GM21737 (cell line): ENCODE results near the gene AFG1L.
"Not testable (repeated sequence)": the region's sequence is repeated elsewhere in the genome, so short reads cannot be mapped to it uniquely, and the experiment has no call there.

ENCODE experiments used
- ATAC-seq: cut with Tn5 transposase; IDR thresholded peaks from one replicate; pipeline ENCODE4 v1.9.1; 2021; ENCODE audit warnings: mild to moderate bottlenecking, moderate library complexity; ENCODE audit not compliant: unreplicated experiment

The AFG1L gene

GRCh38 chr6:108507316-108507715 lies 212.5 kb downstream of the AFG1L start:
- no peak for ATAC-seq

- ATAC-seq, result no peak
These were observed 215.8 kb downstream of the AFG1L start for GRCh38 chr6:108510461-108511319.

GRCh38 chr6:108518714-108519576 lies 224.1 kb downstream of the AFG1L start:
- ATAC-seq, result no peak

- ATAC-seq, result no peak
These were observed 226.8 kb downstream of the AFG1L start for GRCh38 chr6:108521616-108522107.

- ATAC-seq, result no peak
These were observed 228.8 kb downstream of the AFG1L start for GRCh38 chr6:108523697-108524096.

GRCh38 chr6:108524528-108525248 lies 229.8 kb downstream of the AFG1L start:
- no peak for ATAC-seq

GRCh38 chr6:108526739-108527174 lies 231.9 kb downstream of the AFG1L start:
- ATAC-seq, result no peak

GRCh38 chr6:108528878-108529277 lies 234.0 kb downstream of the AFG1L start:
- ATAC-seq, result no peak

- no peak for ATAC-seq
These were observed 236.5 kb downstream of the AFG1L start for GRCh38 chr6:108531332-108531731.

GRCh38 chr6:108535114-108535742 lies 240.4 kb downstream of the AFG1L start:
- ATAC-seq, result no peak

GRCh38 chr6:108535920-108536535 lies 241.2 kb downstream of the AFG1L start:
- ATAC-seq, result not testable (repeated sequence)

GRCh38 chr6:108541843-108542759 lies 247.2 kb downstream of the AFG1L start:
- ATAC-seq, result no peak

GRCh38 chr6:108543175-108543940 lies 248.5 kb downstream of the AFG1L start:
- ATAC-seq, result no peak

GRCh38 chr6:108544606-108545005 lies 249.8 kb downstream of the AFG1L start:
- no peak for ATAC-seq

GRCh38 chr6:108546079-108547049 lies 251.5 kb downstream of the AFG1L start:
- ATAC-seq, result no peak

GRCh38 chr6:108549241-108549640 lies 254.4 kb downstream of the AFG1L start:
- no peak for ATAC-seq

GRCh38 chr6:108549741-108550140 lies 254.9 kb downstream of the AFG1L start:
- no peak for ATAC-seq
